ENCODE data around the gene SMYD3.
"Not testable (repeated sequence)": the region's sequence is repeated elsewhere in the genome, so short reads cannot be mapped to it uniquely, and the experiment has no call there.

Gene SMYD3

GRCh38 chr1:245776139-245776538, 730.9 kb downstream of the SMYD3 start:
- no peaks in the 10 kb centered on the region for H4K20me1 ChIP-seq (ENCODE audit: control insufficient read depth, insufficient read depth, low read depth, low read length)
- H3K27me3 ChIP-seq (ENCODE audit: control insufficient read depth, low read length): no peaks in the 10 kb centered on the region
- no peaks in the 10 kb centered on the region for H3F3A ChIP-seq (ENCODE audit: control insufficient read depth, insufficient read depth)
- H3K4me1 ChIP-seq (ENCODE audit: control insufficient read depth, low read length): peaks cover 5% of the 10 kb centered on the region
- no peaks in the 10 kb centered on the region; the same call in 1 of the 2 replicates for H3K9me2 ChIP-seq (replicated peaks; ENCODE audit: control insufficient read depth, low read length)
- no peak overlapping the region for H3K27ac ChIP-seq (ENCODE audit: low read depth, low read length)
- H3K4me2 ChIP-seq (ENCODE audit: low read length): no peak overlapping the region
- no peak overlapping the region for H3K4me3 ChIP-seq (ENCODE audit: low read length)
- no peaks in the 10 kb centered on the region for H3K36me3 ChIP-seq (ENCODE audit: control insufficient read depth, low read length)
- H3K79me2 ChIP-seq (ENCODE audit: control insufficient read depth, low read length): no peaks in the 10 kb centered on the region
- TF ChIP-seq EZH2phosphoT487 (IDR thresholded peaks at IDR 0.05; ENCODE audit: borderline replicate concordance, low read length): no peak
- no peak for TF ChIP-seq CTCF (IDR thresholded peaks at IDR 0.05; ENCODE audit: low read depth, low read length, poor library complexity, severe bottlenecking)
- H3K9me3 ChIP-seq (ENCODE audit: control insufficient read depth, insufficient read depth, low read length): 0 out of 2 replicates have a peak, but pooled peaks cover 2% of the 10 kb centered on the region

GRCh38 chr1:245774931-245775330, 732.1 kb downstream of the SMYD3 start:
- H3K4me2 ChIP-seq (ENCODE audit: low read length); H3K36me3 ChIP-seq (ENCODE audit: control insufficient read depth, low read length); H3K27ac ChIP-seq (ENCODE audit: low read depth, low read length); H3K27me3 ChIP-seq (ENCODE audit: control insufficient read depth, low read length); H3K9me2 ChIP-seq (replicated peaks; ENCODE audit: control insufficient read depth, low read length); H4K20me1 ChIP-seq (ENCODE audit: control insufficient read depth, insufficient read depth, low read depth, low read length); H3K4me3 ChIP-seq (ENCODE audit: low read length); H3F3A ChIP-seq (ENCODE audit: control insufficient read depth, insufficient read depth); H3K9me3 ChIP-seq (ENCODE audit: control insufficient read depth, insufficient read depth, low read length); H3K79me2 ChIP-seq (ENCODE audit: control insufficient read depth, low read length); H3K4me1 ChIP-seq (ENCODE audit: control insufficient read depth, low read length): not testable (repeated sequence)

GRCh38 chr1:245774196-245774595, 732.9 kb downstream of the SMYD3 start:
- Histone ChIP-seq H3K27me3 (ENCODE audit: control insufficient read depth, low read length) (no peaks in the 10 kb centered on the region), H3K36me3 (ENCODE audit: control insufficient read depth, low read length) (no peaks in the 10 kb centered on the region), H3K9me3 (ENCODE audit: control insufficient read depth, insufficient read depth, low read length) (no peaks in the 10 kb centered on the region), H3K9me2 (replicated peaks; ENCODE audit: control insufficient read depth, low read length) (no peaks in the 10 kb centered on the region; the same call in 1 of the 2 replicates), H3K4me2 (ENCODE audit: low read length) (no peak overlapping the region), H3K4me1 (ENCODE audit: control insufficient read depth, low read length) (peaks cover 5% of the 10 kb centered on the region), H3K79me2 (ENCODE audit: control insufficient read depth, low read length) (no peaks in the 10 kb centered on the region), H3F3A (ENCODE audit: control insufficient read depth, insufficient read depth) (no peaks in the 10 kb centered on the region), H3K27ac (ENCODE audit: low read depth, low read length) (no peak overlapping the region), H3K4me3 (ENCODE audit: low read length) (no peak overlapping the region), H4K20me1 (ENCODE audit: control insufficient read depth, insufficient read depth, low read depth, low read length) (no peaks in the 10 kb centered on the region)
- TF ChIP-seq EZH2phosphoT487 (IDR thresholded peaks at IDR 0.05; ENCODE audit: borderline replicate concordance, low read length) (no peak), CTCF (IDR thresholded peaks at IDR 0.05; ENCODE audit: low read depth, low read length, poor library complexity, severe bottlenecking) (no peak)

- H3K4me1 ChIP-seq (ENCODE audit: control insufficient read depth, low read length): peaks cover 5% of the 10 kb centered on the region
- TF ChIP-seq CTCF (IDR thresholded peaks at IDR 0.05; ENCODE audit: low read depth, low read length, poor library complexity, severe bottlenecking) (no peak), EZH2phosphoT487 (IDR thresholded peaks at IDR 0.05; ENCODE audit: borderline replicate concordance, low read length) (no peak)
- H3K79me2 ChIP-seq (ENCODE audit: control insufficient read depth, low read length): no peaks in the 10 kb centered on the region
- no peak overlapping the region for H3K4me3 ChIP-seq (ENCODE audit: low read length)
- no peak overlapping the region for H3K4me2 ChIP-seq (ENCODE audit: low read length)
- H3K9me3 ChIP-seq (ENCODE audit: control insufficient read depth, insufficient read depth, low read length): no peaks in the 10 kb centered on the region
- no peaks in the 10 kb centered on the region for H3F3A ChIP-seq (ENCODE audit: control insufficient read depth, insufficient read depth)
- no peaks in the 10 kb centered on the region for H3K27me3 ChIP-seq (ENCODE audit: control insufficient read depth, low read length)
- H3K9me2 ChIP-seq (replicated peaks; ENCODE audit: control insufficient read depth, low read length): no peaks in the 10 kb centered on the region; the same call in 1 of the 2 replicates
- H4K20me1 ChIP-seq (ENCODE audit: control insufficient read depth, insufficient read depth, low read depth, low read length): no peaks in the 10 kb centered on the region
- H3K36me3 ChIP-seq (ENCODE audit: control insufficient read depth, low read length): no peaks in the 10 kb centered on the region
- no peak overlapping the region for H3K27ac ChIP-seq (ENCODE audit: low read depth, low read length)
These were observed 733.7 kb downstream of the SMYD3 start for GRCh38 chr1:245773344-245773743.

Measured in DOHH2 (cell line).